SK-N-SH (cell line): ENCODE results near the gene SAMD8.

ENCODE experiments used
- CTCF ChIP-seq: fragments of 200-600 bp; sonication (generic); IDR thresholded peaks from 2 replicates; pipeline ENCODE4 v1.6.1; 2017; ENCODE audit warnings: antibody characterized with exemption, mild to moderate bottlenecking, moderate library complexity
- EP300 ChIP-seq, 2 experiments: IDR thresholded peaks; 2 replicates each; pipeline versions ENCODE4 v1.4.0 to v1.6.1; 2012; ENCODE audit warnings: borderline replicate concordance in 1 of 2, low read depth in 1 of 2, low read length in 1 of 2
- EZH2phosphoT487 ChIP-seq: fragments of 200-600 bp; sonication (generic); IDR thresholded peaks from 2 replicates; pipeline ENCODE4 v1.6.1; 2017; ENCODE audit warnings: low read depth, mixed run types, mild to moderate bottlenecking, antibody characterized with exemption, moderate library complexity, borderline replicate concordance
- GATA2 ChIP-seq: sonication (generic); formaldehyde crosslinking; IDR thresholded peaks from 2 replicates; pipeline ENCODE4 v1.5.0; 2020; ENCODE audit warnings: mild to moderate bottlenecking, missing genetic modification reagents
- MAX ChIP-seq: IDR thresholded peaks from 2 replicates; pipeline ENCODE4 v1.4.0; 2012; ENCODE audit warnings: low read depth
- RFX5 ChIP-seq: IDR thresholded peaks from 2 replicates; pipeline ENCODE4 v1.6.1; 2012; ENCODE audit warnings: mild to moderate bottlenecking, improper control_type of control experiment, low read length
- TCF12 ChIP-seq: IDR thresholded peaks from 2 replicates; pipeline ENCODE4 v1.4.0; 2012
- USF2 ChIP-seq: fragments of 150-350 bp; IDR thresholded peaks from 2 replicates; pipeline ENCODE4 v1.6.1; 2017; ENCODE audit warnings: antibody characterized with exemption, low read length, low read depth, borderline replicate concordance

- TF ChIP-seq CTCF, result no peak
- no peak for TF ChIP-seq USF2
- no peak for TF ChIP-seq EZH2phosphoT487
- TF ChIP-seq MAX, result no peak
- no peak for TF ChIP-seq EP300 (IDR thresholded peaks at IDR 0.05; ENCODE audit: borderline replicate concordance in 1 of 2, low read depth in 1 of 2, low read length in 1 of 2)
- no peak for TF ChIP-seq RFX5
- TF ChIP-seq TCF12, result no peak
- no peak for TF ChIP-seq GATA2 (CRISPR knock-in tag)
Measured at GRCh38 chr10:75072727-75073126, 38.7 kb upstream of the SAMD8 start.
